Activated T-helper 1 cell treated with anti-CD3 and anti-CD28 coated beads, Interleukin-12 subunit alpha, Interleukin-12 subunit beta, Interleukin-2, Interleukin-4 antibody, amounts not matched to agents 30 ng/mL and 10 ng/mL and 1 ng/mL, durations not matched to agents 14 hours and 24 hours and 36 hours (primary cell): ENCODE data around the gene CD151. TPM values are rescaled to one million over a fixed set of nuclear protein-coding genes. Genes with fewer than 3 reads are reported as not detected.

Experiments used
- DNase-seq: peaks from one replicate; pipeline ENCODE4 v3.0.0; 2021; ENCODE audit warnings: low spot score
- H3K27ac Mint-ChIP-seq: one replicate; pipeline ENCODE4 v1.8.0; 2021; ENCODE audit warnings: mild to moderate bottlenecking, mixed read lengths
- H3K27me3 Mint-ChIP-seq: one replicate; pipeline ENCODE4 v1.8.0; 2022; ENCODE audit warnings: mild to moderate bottlenecking, moderate library complexity, mixed read lengths; ENCODE audit not compliant: insufficient read depth
- H3K36me3 Mint-ChIP-seq: one replicate; pipeline ENCODE4 v1.8.0; 2021; ENCODE audit warnings: low read depth, mixed read lengths
- H3K4me1 Mint-ChIP-seq: one replicate; pipeline ENCODE4 v1.8.0; 2021; ENCODE audit warnings: low read depth, mixed read lengths
- H3K4me3 Mint-ChIP-seq: one replicate; pipeline ENCODE4 v1.8.0; 2021; ENCODE audit warnings: mild to moderate bottlenecking, moderate library complexity, mixed read lengths
- H3K9me3 Mint-ChIP-seq: one replicate; pipeline ENCODE4 v1.8.0; 2021; ENCODE audit warnings: mixed read lengths
- intact Hi-C: fragments of 100-400 bp; cut with micrococcal nuclease; formaldehyde crosslinking; loops from one replicate; pipeline ENCODE4 v1.15.1; 2024
- total RNA-seq: library from RNA; stranded (reverse); gene quantifications from 2 replicates; pipeline ENCODE4 v1.2.3, GENCODE V29; 2022

Gene CD151
- total RNA-seq, result 80.6 and 82.3 TPM in 2 replicates

- peaks cover 4% of the 10 kb centered on the region for H3K4me1 Mint-ChIP-seq
- no peaks in the 10 kb centered on the region for H3K9me3 Mint-ChIP-seq
- peaks cover 32% of the 10 kb centered on the region for H3K27me3 Mint-ChIP-seq
- H3K36me3 Mint-ChIP-seq, result peaks cover 2% of the 10 kb centered on the region
- H3K27ac Mint-ChIP-seq, result peak within 1 kb of the TSS; percentile 48
- DNase-seq, result no peak
- intact Hi-C loops, result loop anchor here (1.0 kb wide), 2 partner anchors 10 to 12 kb away; partner anchors contain the start of genes POLR2L and TSPAN4
- H3K4me3 Mint-ChIP-seq, result peak within 1 kb of the TSS; percentile 79
These were observed at the start of gene CD151 for GRCh38 chr11:832529-833113. Gene CD151 (plus strand): TSS chr11:832952. CDS start chr11:836070, 3,118 bp downstream.

GRCh38 chr11:783581-784015 is 49.2 kb upstream of the CD151 start:
- no peak for DNase-seq
- intact Hi-C loops, result no loop called here
- no peaks in the 10 kb centered on the region for H3K9me3 Mint-ChIP-seq
- H3K27me3 Mint-ChIP-seq, result no peaks in the 10 kb centered on the region
- H3K4me3 Mint-ChIP-seq, result no peak overlapping the region
- peaks cover 6% of the 10 kb centered on the region for H3K4me1 Mint-ChIP-seq
- H3K27ac Mint-ChIP-seq, result no peak overlapping the region
- H3K36me3 Mint-ChIP-seq, result peaks cover 6% of the 10 kb centered on the region

- no peaks in the 10 kb centered on the region for H3K4me1 Mint-ChIP-seq
- intact Hi-C loops, result no loop called here
- H3K36me3 Mint-ChIP-seq, result peaks cover 6% of the 10 kb centered on the region
- H3K9me3 Mint-ChIP-seq, result no peaks in the 10 kb centered on the region
- H3K4me3 Mint-ChIP-seq, result no peak overlapping the region
- H3K27me3 Mint-ChIP-seq, result no peaks in the 10 kb centered on the region
- no peak for DNase-seq
- H3K27ac Mint-ChIP-seq, result no peak overlapping the region
These were observed 46.3 kb upstream of the CD151 start for GRCh38 chr11:786235-787083.

- intact Hi-C loops, result no loop called here
- no peak for DNase-seq
- Mint-ChIP-seq H3K4me1 (no peaks in the 10 kb centered on the region), H3K4me3 (no peak overlapping the region), H3K36me3 (peaks cover 6% of the 10 kb centered on the region), H3K9me3 (no peaks in the 10 kb centered on the region), H3K27me3 (no peaks in the 10 kb centered on the region), H3K27ac (no peak overlapping the region)
These were observed 45.6 kb upstream of the CD151 start for GRCh38 chr11:787084-787675.

- intact Hi-C loops, result no loop called here
- Mint-ChIP-seq H3K4me3 (no peak overlapping the region), H3K9me3 (no peaks in the 10 kb centered on the region), H3K4me1 (no peaks in the 10 kb centered on the region), H3K27ac (no peak overlapping the region), H3K36me3 (peaks cover 6% of the 10 kb centered on the region), H3K27me3 (no peaks in the 10 kb centered on the region)
- DNase-seq, result no peak
These were observed 44.6 kb upstream of the CD151 start for GRCh38 chr11:788009-788640.

- peaks cover 4% of the 10 kb centered on the region for H3K36me3 Mint-ChIP-seq
- no peaks in the 10 kb centered on the region for H3K27me3 Mint-ChIP-seq
- H3K27ac Mint-ChIP-seq, result no peak overlapping the region
- intact Hi-C loops, result no loop called here
- H3K4me3 Mint-ChIP-seq, result peak overlapping the region; percentile 39
- no peaks in the 10 kb centered on the region for H3K9me3 Mint-ChIP-seq
- H3K4me1 Mint-ChIP-seq, result no peaks in the 10 kb centered on the region
- DNase-seq, result no peak
These were observed 43.5 kb upstream of the CD151 start for GRCh38 chr11:788953-789940.

- Mint-ChIP-seq H3K4me1 (no peaks in the 10 kb centered on the region), H3K9me3 (no peaks in the 10 kb centered on the region), H3K36me3 (peaks cover 4% of the 10 kb centered on the region), H3K27ac (no peak within 1 kb of the TSS), H3K27me3 (no peaks in the 10 kb centered on the region), H3K4me3 (peak within 1 kb of the TSS; percentile 39)
- DNase-seq, result peak; percentile 52
- intact Hi-C loops, result no loop called here
These were observed 42.8 kb upstream of the CD151 start, which contains the start of gene CEND1 for GRCh38 chr11:789943-790342. Gene CEND1 (minus strand): TSS chr11:790090. CDS start chr11:788576, 1,514 bp downstream.

- Mint-ChIP-seq H3K27ac (no peak overlapping the region), H3K27me3 (no peaks in the 10 kb centered on the region), H3K9me3 (no peaks in the 10 kb centered on the region), H3K4me3 (no peak overlapping the region), H3K4me1 (no peaks in the 10 kb centered on the region), H3K36me3 (peaks cover 4% of the 10 kb centered on the region)
- no peak for DNase-seq
- intact Hi-C loops, result no loop called here
These were observed 41.8 kb upstream of the CD151 start for GRCh38 chr11:790721-791564.

GRCh38 chr11:791658-792534 is 40.9 kb upstream of the CD151 start:
- Mint-ChIP-seq H3K27ac (no peak overlapping the region), H3K4me1 (peaks cover 4% of the 10 kb centered on the region)

GRCh38 chr11:792535-792821 is 40.3 kb upstream of the CD151 start:
- DNase-seq, result no peak
- H3K36me3 Mint-ChIP-seq, result peaks cover 6% of the 10 kb centered on the region
- intact Hi-C loops, result no loop called here
- no peaks in the 10 kb centered on the region for H3K27me3 Mint-ChIP-seq
- H3K9me3 Mint-ChIP-seq, result no peaks in the 10 kb centered on the region
- H3K4me1 Mint-ChIP-seq, result peaks cover 4% of the 10 kb centered on the region
- H3K27ac Mint-ChIP-seq, result no peak overlapping the region
- no peak overlapping the region for H3K4me3 Mint-ChIP-seq

More at GRCh38 chr11:791658-792534, 40.9 kb upstream of the CD151 start:
- DNase-seq, result no peak
- Mint-ChIP-seq H3K27me3 (no peaks in the 10 kb centered on the region), H3K36me3 (peaks cover 6% of the 10 kb centered on the region), H3K9me3 (no peaks in the 10 kb centered on the region), H3K4me3 (no peak overlapping the region)
- intact Hi-C loops, result no loop called here

GRCh38 chr11:792873-793272 is 39.9 kb upstream of the CD151 start:
- Mint-ChIP-seq H3K4me1 (peaks cover 4% of the 10 kb centered on the region), H3K9me3 (no peaks in the 10 kb centered on the region), H3K4me3 (no peak overlapping the region), H3K36me3 (peaks cover 6% of the 10 kb centered on the region), H3K27ac (no peak overlapping the region), H3K27me3 (no peaks in the 10 kb centered on the region)
- intact Hi-C loops, result no loop called here
- DNase-seq, result no peak
